Fibroblast of skin of right biceps (primary cell): ENCODE data around the gene SMYD4.
"Not testable (repeated sequence)": the region's sequence is repeated elsewhere in the genome, so short reads cannot be mapped to it uniquely, and the experiment has no call there.

Source experiments
- DNase-seq: peaks from one replicate; pipeline ENCODE4 v3.0.0-alpha.2; 2013

The SMYD4 gene

GRCh38 chr17:1753767-1754429 is 75.8 kb downstream of the SMYD4 start:
- DNase-seq, result no peak

- no peak for DNase-seq
Observed at GRCh38 chr17:1752425-1753262, 77.1 kb downstream of the SMYD4 start.

- DNase-seq, result no peak
Observed at GRCh38 chr17:1750628-1751027, 79.1 kb downstream of the SMYD4 start.

- DNase-seq, result no peak
Observed at GRCh38 chr17:1746975-1747543, 82.6 kb downstream of the SMYD4 start.

- DNase-seq, result no peak
Observed at GRCh38 chr17:1745513-1746020, 84.1 kb downstream of the SMYD4 start.

- DNase-seq, result no peak
Observed at GRCh38 chr17:1744551-1745512, 84.9 kb downstream of the SMYD4 start.

- DNase-seq, result no peak
Observed at GRCh38 chr17:1743088-1743439, 86.6 kb downstream of the SMYD4 start.

GRCh38 chr17:1742371-1743087 is 87.2 kb downstream of the SMYD4 start, which contains the start of gene SERPINF2:
Gene SERPINF2, plus strand, starts transcription at chr17:1742871. Its CDS starts 2,125 bp downstream, at chr17:1744996.
- no peak for DNase-seq

- not testable (repeated sequence) for DNase-seq
Observed at GRCh38 chr17:1741899-1742298, 87.8 kb downstream of the SMYD4 start.

- no peak for DNase-seq
Observed at GRCh38 chr17:1737531-1738291, 92.0 kb downstream of the SMYD4 start.

GRCh38 chr17:1736348-1737281 is 93.1 kb downstream of the SMYD4 start:
- peak; percentile 61 for DNase-seq

GRCh38 chr17:1735834-1736347 is 93.8 kb downstream of the SMYD4 start:
- DNase-seq, result no peak

- DNase-seq, result no peak
Observed at GRCh38 chr17:1735418-1735817, 94.3 kb downstream of the SMYD4 start.

- no peak for DNase-seq
Observed at GRCh38 chr17:1733759-1734158, 95.9 kb downstream of the SMYD4 start.

GRCh38 chr17:1732833-1733321 is 96.8 kb downstream of the SMYD4 start:
- DNase-seq, result no peak

- no peak for DNase-seq
Observed at GRCh38 chr17:1732241-1732832, 97.4 kb downstream of the SMYD4 start.

GRCh38 chr17:1731194-1731506 is 98.6 kb downstream of the SMYD4 start:
- DNase-seq, result no peak

- peak; percentile 43 for DNase-seq
Observed at GRCh38 chr17:1730326-1731193, 99.1 kb downstream of the SMYD4 start.
